Globus pallidus (tissue), 1 donor: ENCODE measurements around the gene BRIP1.
A peak's percentile ranks its signal among the peaks of the same experiment; 100 is the strongest.
"Not testable (repeated sequence)": the region's sequence is repeated elsewhere in the genome, so short reads cannot be mapped to it uniquely, and the experiment has no call there.

ENCODE experiments used
- DNase-seq: peaks from one replicate; pipeline ENCODE4 v3.0.0-alpha.2; 2015; ENCODE audit warnings: low spot score

Gene BRIP1

GRCh38 chr17:61862975-61863800 is at the start of gene BRIP1:
Gene BRIP1, minus strand, starts transcription at chr17:61863528. Its CDS starts 1,989 bp downstream, at chr17:61861539.
- DNase-seq: peak; percentile 76

GRCh38 chr17:61908292-61909037 is 45.1 kb upstream of the BRIP1 start:
- no peak for DNase-seq

- no peak for DNase-seq
These were observed 44.0 kb upstream of the BRIP1 start for GRCh38 chr17:61907361-61907760.

GRCh38 chr17:61904094-61904710 is 40.9 kb upstream of the BRIP1 start:
- no peak for DNase-seq

- no peak for DNase-seq
These were observed 39.9 kb upstream of the BRIP1 start for GRCh38 chr17:61903251-61903650.

- DNase-seq: no peak
These were observed 34.3 kb upstream of the BRIP1 start for GRCh38 chr17:61897548-61898180.

GRCh38 chr17:61895391-61895790 is 32.1 kb upstream of the BRIP1 start:
- DNase-seq: no peak

- not testable (repeated sequence) for DNase-seq
These were observed 31.0 kb upstream of the BRIP1 start for GRCh38 chr17:61894310-61894709.

GRCh38 chr17:61887733-61888132 is 24.4 kb upstream of the BRIP1 start:
- not testable (repeated sequence) for DNase-seq

- not testable (repeated sequence) for DNase-seq
These were observed 22.5 kb upstream of the BRIP1 start for GRCh38 chr17:61885865-61886264.

GRCh38 chr17:61884864-61885263 is 21.5 kb upstream of the BRIP1 start:
- no peak for DNase-seq

GRCh38 chr17:61880589-61881102 is 17.3 kb upstream of the BRIP1 start:
- no peak for DNase-seq

- DNase-seq: no peak
These were observed 15.8 kb upstream of the BRIP1 start for GRCh38 chr17:61878984-61879612.

- DNase-seq: no peak
These were observed 15.2 kb upstream of the BRIP1 start for GRCh38 chr17:61878520-61878919.

- no peak for DNase-seq
These were observed 14.5 kb upstream of the BRIP1 start for GRCh38 chr17:61877837-61878236.

- DNase-seq: no peak
These were observed 12.5 kb upstream of the BRIP1 start for GRCh38 chr17:61875804-61876203.

- no peak for DNase-seq
These were observed 12.0 kb upstream of the BRIP1 start for GRCh38 chr17:61875285-61875684.

GRCh38 chr17:61874075-61874474 is 10.7 kb upstream of the BRIP1 start:
- no peak for DNase-seq

GRCh38 chr17:61872099-61872498 is 8.8 kb upstream of the BRIP1 start:
- DNase-seq: no peak

- DNase-seq: no peak
These were observed 5.8 kb upstream of the BRIP1 start for GRCh38 chr17:61869138-61869537.

GRCh38 chr17:61868074-61868473 is 4.7 kb upstream of the BRIP1 start:
- no peak for DNase-seq

GRCh38 chr17:61867033-61867432 is 3.7 kb upstream of the BRIP1 start:
- DNase-seq: no peak
